Measurements from ENCODE around the gene SLC25A43. TPM values are rescaled to one million over a fixed set of nuclear protein-coding genes. Genes with fewer than 3 reads are reported as not detected.

SLC25A43 gene
- total and polyA plus RNA-seq, 2 of the 4 experiments (the other 2 are of a cell fraction): 12.3 to 12.5 TPM

- Histone ChIP-seq H3K9me3 (ENCODE audit: control insufficient read depth, insufficient read depth, low read length) (no peaks in the 10 kb centered on the region), H4K91ac (ENCODE audit: insufficient read depth, low read depth, low read length) (no peak overlapping the region), H3K18ac (ENCODE audit: low read depth, low read length) (no peak overlapping the region), H2BK120ac (ENCODE audit: low read depth, low read length) (no peak overlapping the region), H2AFZ (replicated peaks; ENCODE audit: low read length, poor library complexity) (peak overlapping the region; percentile 56), H3K14ac (replicated peaks; ENCODE audit: low read depth, low read length) (peak overlapping the region; percentile 66; the same call in 1 of the 2 replicates), H2BK20ac (ENCODE audit: low read depth, low read length) (no peak overlapping the region), H3K4me3 (ENCODE audit: insufficient read depth, low read depth, low read length) (no peak overlapping the region), H2BK5ac (ENCODE audit: low read depth, low read length, poor library complexity, severe bottlenecking) (peak overlapping the region; percentile 56), H4K5ac (ENCODE audit: low read depth, low read length) (no peak overlapping the region), H3K36me3 (ENCODE audit: control insufficient read depth, insufficient read depth, low read length) (peaks cover 3% of the 10 kb centered on the region; the same call in 1 of the 2 replicates), H2BK15ac (ENCODE audit: low read depth, low read length) (no peak overlapping the region), H3K4ac (ENCODE audit: low read depth, low read length) (no peak overlapping the region; the same call in 1 of the 2 replicates), H4K20me1 (ENCODE audit: insufficient read depth, low read length) (no peaks in the 10 kb centered on the region), H3K79me1 (ENCODE audit: low read depth in 1 of 2, low read length in 2 of 2) (0 out of 4 replicates have a peak, but pooled peaks cover 0 to 5% of the 10 kb centered on the region in 2 experiments), H4K8ac (ENCODE audit: low read depth in 2 of 2, low read length in 2 of 2) (no peak overlapping the region), H3K56ac (ENCODE audit: extremely low read depth, insufficient read depth, low read length) (no peak overlapping the region), H3K27ac (ENCODE audit: insufficient read depth, low read length) (no peak overlapping the region), H3K23ac (ENCODE audit: low read depth, low read length) (no peak overlapping the region), H3K9ac (ENCODE audit: low read depth, low read length) (no peak overlapping the region), H3K9me1 (ENCODE audit: insufficient read depth, low read length) (no peaks in the 10 kb centered on the region), H2AK9ac (replicated peaks; ENCODE audit: low read depth, low read length, poor library complexity) (peak overlapping the region; percentile 31), H2AK5ac (ENCODE audit: low read depth, low read length) (no peak overlapping the region), H3K4me2 (ENCODE audit: low read depth, low read length) (peak overlapping the region; percentile 32; the same call in 1 of the 2 replicates), H3K4me1 (ENCODE audit: control insufficient read depth, insufficient read depth, low read length) (peaks cover 8% of the 10 kb centered on the region; the same call in 1 of the 2 replicates), H3K27me3 (ENCODE audit: control insufficient read depth, insufficient read depth, low read length) (no peaks in the 10 kb centered on the region)
- CTCF ChIA-PET: no interaction called here
- intact Hi-C loops (cut with micrococcal nuclease) (no loop called here), in situ Hi-C loops (cut with MboI; ENCODE audit: low sequenced_read_pairs) (no loop called here), dilution Hi-C loops (cut with HindIII; ENCODE audit: low sequenced_read_pairs, unreplicated experiment) (no loop called here)
- ATAC-seq (ENCODE audit: low read depth) (peak; percentile 62), DNase-seq (peak; percentile 34)
- BruUV-seq (replicated peaks): no TSS peak
- WGBS, 2 experiments (ENCODE audit: extremely low coverage in 2 of 2, insufficient read length in 1 of 2): 68% methylated on average over 4 of the region's 9 CpGs; no CpG with 5 or more reads in 1 of the 2 experiments
- POLR2A ChIA-PET (ENCODE audit: unreplicated experiment): no interaction called here
- TF ChIP-seq POLR2A (IDR thresholded peaks at IDR 0.05; ENCODE audit: low read depth, low read length): no peak
- no peak for TF ChIP-seq BHLHE40 (IDR thresholded peaks at IDR 0.05; ENCODE audit: low read depth, low read length)
- TF ChIP-seq MAFK (IDR thresholded peaks at IDR 0.05; ENCODE audit: low read depth, low read length): no peak
- no peak for TF ChIP-seq USF2 (IDR thresholded peaks at IDR 0.05; ENCODE audit: low read depth, low read length)
- no peak for TF ChIP-seq CEBPB (IDR thresholded peaks at IDR 0.05; ENCODE audit: low read depth, low read length)
- TF ChIP-seq MAZ (IDR thresholded peaks at IDR 0.05; ENCODE audit: borderline replicate concordance, low read depth, low read length): no peak
- TF ChIP-seq RFX5 (IDR thresholded peaks at IDR 0.05; ENCODE audit: low read depth, low read length): no peak
- no peak for TF ChIP-seq NFE2L2 (IDR thresholded peaks at IDR 0.05; ENCODE audit: low read depth, low read length)
- TF ChIP-seq CTCF (conservative IDR thresholded peaks at IDR 0.05; ENCODE audit: low read depth, low read length): no peak
- no peak for TF ChIP-seq RAD21 (IDR thresholded peaks at IDR 0.05; ENCODE audit: low read length)
- TF ChIP-seq SMC3 (IDR thresholded peaks at IDR 0.05; ENCODE audit: low read depth, low read length): no peak
- no peak for TF ChIP-seq MXI1 (IDR thresholded peaks at IDR 0.05; ENCODE audit: borderline replicate concordance, low read depth, low read length)
- no peak for TF ChIP-seq CHD1 (IDR thresholded peaks at IDR 0.05; ENCODE audit: low read depth, low read length)
- no peak for TF ChIP-seq ELK1 (IDR thresholded peaks at IDR 0.05; ENCODE audit: borderline replicate concordance, low read depth, low read length)
- no peak for TF ChIP-seq FOS (IDR thresholded peaks at IDR 0.05; ENCODE audit: low read depth, low read length)
Measured at GRCh38 chrX:119427024-119427794, 28.1 kb downstream of the SLC25A43 start.
